NCI-H345 treated with DMSO at 0.1 percent for 48 hours (cell line): ENCODE measurements around the gene HCLS1.

Source experiments
- DNase-seq: peaks from one replicate; lab custom pipeline; 2025; ENCODE audit not compliant: unreplicated experiment; lab: John Stamatoyannopoulos, UW

HCLS1 gene

GRCh38 chr3:121658716-121659435 is 1.8 kb downstream of the HCLS1 start:
- DNase-seq, result no peak

- DNase-seq, result no peak
Observed at GRCh38 chr3:121654493-121655385, 6.0 kb downstream of the HCLS1 start.

- DNase-seq, result peak; percentile 59
Observed at GRCh38 chr3:121651684-121652083, 9.0 kb downstream of the HCLS1 start.

- DNase-seq, result no peak
Observed at GRCh38 chr3:121649645-121650044, 11.1 kb downstream of the HCLS1 start.

- DNase-seq, result no peak
Observed at GRCh38 chr3:121648219-121648958, 12.3 kb downstream of the HCLS1 start.

- DNase-seq, result no peak
Observed at GRCh38 chr3:121645054-121645453, 15.6 kb downstream of the HCLS1 start.

- no peak for DNase-seq
Observed at GRCh38 chr3:121642601-121643314, 17.9 kb downstream of the HCLS1 start.

- no peak for DNase-seq
Observed at GRCh38 chr3:121641127-121641526, 19.6 kb downstream of the HCLS1 start.

GRCh38 chr3:121637922-121638321 is 22.8 kb downstream of the HCLS1 start:
- no peak for DNase-seq

- no peak for DNase-seq
Observed at GRCh38 chr3:121630355-121630754, 30.3 kb downstream of the HCLS1 start.

GRCh38 chr3:121629601-121630000 is 31.1 kb downstream of the HCLS1 start:
- no peak for DNase-seq

GRCh38 chr3:121627622-121628021 is 33.1 kb downstream of the HCLS1 start:
- DNase-seq, result no peak

- no peak for DNase-seq
Observed at GRCh38 chr3:121627211-121627610, 33.5 kb downstream of the HCLS1 start.

GRCh38 chr3:121626495-121626894 is 34.2 kb downstream of the HCLS1 start:
- no peak for DNase-seq

- peak; percentile 1 for DNase-seq
Observed at GRCh38 chr3:121624147-121624899, 36.4 kb downstream of the HCLS1 start.

- no peak for DNase-seq
Observed at GRCh38 chr3:121621491-121621890, 39.2 kb downstream of the HCLS1 start.

GRCh38 chr3:121619691-121620090 is 41.0 kb downstream of the HCLS1 start:
- no peak for DNase-seq

GRCh38 chr3:121606106-121606505 is 54.6 kb downstream of the HCLS1 start:
- no peak for DNase-seq

GRCh38 chr3:121604759-121605158 is 55.9 kb downstream of the HCLS1 start:
- DNase-seq, result no peak

- DNase-seq, result no peak
Observed at GRCh38 chr3:121601212-121601812, 59.4 kb downstream of the HCLS1 start.
